H1 (cell line): ENCODE data around the gene CEBPA. TPM values are rescaled to one million over a fixed set of nuclear protein-coding genes. Genes with fewer than 3 reads are reported as not detected.

ENCODE experiments used
- SIN3A ChIP-seq, 2 experiments: IDR thresholded peaks in 1 of 2; conservative IDR thresholded peaks in 1 of 2; 2 replicates each; pipeline ENCODE4 v1.6.1; 2011 to 2012; ENCODE audit warnings: low read length in 2 of 2, improper control_type of control experiment in 1 of 2, low read depth in 1 of 2, mild to moderate bottlenecking in 1 of 2
- polyA plus RNA-seq, 7 experiments: library from polyadenylated mRNA; depleted of rRNA in 3 of 7; stranded (reverse) in 5 of 7; unstranded in 2 of 7; fragments of >200 nt in 5 of 7; fragments of 200-250 nt in 2 of 7; gene quantifications; 1 replicate in 5 of 7; 2 replicates in 1 of 7; 4 replicates in 1 of 7; pipeline versions ENCODE4 v1.2.1 to v1.2.3, GENCODE V29; 2011 to 2013; ENCODE audit warnings: missing spikeins in 2 of 7, mixed read lengths in 2 of 7
- total RNA-seq: library from RNA; stranded (reverse); fragmentation: NEBNext Ultra II Directional; extraction: Animal tissue kit (Norgen Biotek cat#: 25700); gene quantifications from 2 replicates; pipeline ENCODE4 v1.2.1, GENCODE V29; 2021

CEBPA gene
- total and polyA plus RNA-seq, 2 of the 8 experiments (the other 6 are each of a cell fraction or from before 2014, with no cell fraction given) = 2.0 to 2.7 TPM

DNA sequence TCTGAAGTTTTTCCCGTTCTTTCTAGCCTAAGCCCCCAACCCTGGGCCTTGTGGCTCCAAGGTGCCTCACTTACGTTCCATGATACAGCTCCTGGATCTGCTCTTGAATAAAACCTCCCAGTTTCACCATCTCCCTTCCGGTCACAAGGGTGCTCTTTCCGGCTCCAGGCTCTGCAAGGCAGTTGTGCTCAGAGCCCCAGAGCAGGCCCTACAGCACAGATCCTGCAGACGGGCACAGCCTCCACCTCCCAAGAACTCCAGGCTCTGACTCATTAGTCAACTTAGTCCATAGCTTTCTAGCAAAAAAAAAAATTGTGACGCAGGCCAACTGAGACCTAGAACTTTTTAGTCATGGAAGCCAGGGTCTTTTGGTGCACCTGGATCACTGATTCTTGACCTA, 42.8 kb downstream of the CEBPA start (continued):
- TF ChIP-seq SIN3A (conservative IDR thresholded peaks at IDR 0.05 in 1 of 2, IDR thresholded peaks at IDR 0.05 in 1 of 2; ENCODE audit: low read depth in 1 of 2, low read length in 2 of 2) = no peak
- TF ChIP-seq, all 59 proteins: peak for 0
